WTC11 (cell line): Measurements from ENCODE around the gene TIMM50. TPM values are rescaled to one million over a fixed set of nuclear protein-coding genes. Genes with fewer than 3 reads are reported as not detected.

Experiments
- ATAC-seq: fragments of 200-7000 bp; cut with Tn5 transposase; 2 replicates; pipeline ENCODE4 v1.10.0; 2021; ENCODE audit warnings: mild to moderate bottlenecking, moderate library complexity
- CTCF ChIA-PET: fragments of 300-600 bp; sonication (Branson Sonifier 250); formaldehyde crosslinking; loops from one replicate; lab custom pipeline; 2021; ENCODE audit warnings: antibody characterized with exemption; lab: Charles Lee
- POLR2A ChIA-PET: fragments of 350-600 bp; sonication (Branson Sonifier 250); formaldehyde crosslinking; loops from one replicate; lab custom pipeline; 2021; ENCODE audit warnings: antibody characterized with exemption; lab: Charles Lee
- DNase-seq: peaks from one replicate; pipeline ENCODE4 v3.0.0; 2021; ENCODE audit warnings: low spot score
- H3K27ac Mint-ChIP-seq: 2 replicates; pipeline ENCODE4 v1.8.0; 2021; ENCODE audit warnings: mixed read lengths
- H3K27me3 Mint-ChIP-seq: 2 replicates; pipeline ENCODE4 v1.8.0; 2021; ENCODE audit warnings: low read depth, mild to moderate bottlenecking, moderate library complexity, mixed read lengths
- H3K36me3 Mint-ChIP-seq: 2 replicates; pipeline ENCODE4 v1.8.0; 2021; ENCODE audit warnings: mixed read lengths
- H3K4me1 Mint-ChIP-seq: 2 replicates; pipeline ENCODE4 v1.8.0; 2022; ENCODE audit warnings: mixed read lengths
- H3K4me3 Mint-ChIP-seq: 2 replicates; pipeline ENCODE4 v1.8.0; 2021; ENCODE audit warnings: mild to moderate bottlenecking, moderate library complexity, mixed read lengths
- H3K9me3 Mint-ChIP-seq: 2 replicates; pipeline ENCODE4 v1.8.0; 2021; ENCODE audit warnings: mixed read lengths
- CTCF ChIP-seq: fragments of 200-600 bp; IDR thresholded peaks from 2 replicates; pipeline ENCODE4 v1.8.0; 2022; ENCODE audit warnings: antibody characterized with exemption
- ELF4 ChIP-seq: sonication (generic); formaldehyde crosslinking; IDR thresholded peaks from 2 replicates; pipeline ENCODE4 v1.8.1; 2022; ENCODE audit warnings: low read depth, mild to moderate bottlenecking, moderate library complexity, missing genetic modification reagents
- EMX1 ChIP-seq: fragments of 250-450 bp; sonication (Bioruptor Pico); IDR thresholded peaks from 2 replicates; pipeline ENCODE4 v1.8.0; 2021; ENCODE audit warnings: mild to moderate bottlenecking
- ESRRA ChIP-seq: sonication (generic); formaldehyde crosslinking; IDR thresholded peaks from 2 replicates; pipeline ENCODE4 v1.8.1; 2022; ENCODE audit warnings: mild to moderate bottlenecking, missing genetic modification reagents, borderline replicate concordance
- ETV6 ChIP-seq: sonication (generic); formaldehyde crosslinking; IDR thresholded peaks from 2 replicates; pipeline ENCODE4 v1.8.1; 2022; ENCODE audit warnings: mild to moderate bottlenecking, missing genetic modification reagents
- JAZF1 ChIP-seq: fragments of 250-450 bp; sonication (Bioruptor Pico); IDR thresholded peaks from 2 replicates; pipeline ENCODE4 v1.9.0; 2021; ENCODE audit warnings: moderate library complexity, mild to moderate bottlenecking, inconsistent platforms
- JUN ChIP-seq: sonication (generic); formaldehyde crosslinking; IDR thresholded peaks from 2 replicates; pipeline ENCODE4 v1.8.0; 2023; ENCODE audit warnings: mild to moderate bottlenecking, missing genetic modification reagents
- MYBL2 ChIP-seq: sonication (generic); formaldehyde crosslinking; IDR thresholded peaks from 2 replicates; pipeline ENCODE4 v1.8.1; 2023; ENCODE audit warnings: mild to moderate bottlenecking, moderate library complexity, missing genetic modification reagents
- RELA ChIP-seq: sonication (generic); formaldehyde crosslinking; IDR thresholded peaks from 2 replicates; pipeline ENCODE4 v1.8.1; 2022; ENCODE audit warnings: missing genetic modification reagents, mild to moderate bottlenecking, borderline replicate concordance
- RORB ChIP-seq: fragments of 250-450 bp; sonication (Bioruptor Pico); IDR thresholded peaks from 2 replicates; pipeline ENCODE4 v1.9.0; 2021; ENCODE audit warnings: mild to moderate bottlenecking
- SP1 ChIP-seq: sonication (generic); formaldehyde crosslinking; conservative IDR thresholded peaks from 2 replicates; pipeline ENCODE4 v1.8.1; 2022; ENCODE audit warnings: missing genetic modification reagents
- TEAD4 ChIP-seq: sonication (generic); formaldehyde crosslinking; IDR thresholded peaks from 2 replicates; pipeline ENCODE4 v1.8.0; 2022; ENCODE audit warnings: mild to moderate bottlenecking, missing genetic modification reagents
- USF2 ChIP-seq: sonication (generic); formaldehyde crosslinking; IDR thresholded peaks from 2 replicates; pipeline ENCODE4 v1.8.1; 2023; ENCODE audit warnings: mild to moderate bottlenecking, missing genetic modification reagents, moderate library complexity
- ZNF263 ChIP-seq: sonication (generic); formaldehyde crosslinking; IDR thresholded peaks from 2 replicates; pipeline ENCODE4 v1.8.1; 2022; ENCODE audit warnings: low read depth, mild to moderate bottlenecking, moderate library complexity, missing genetic modification reagents
- ZNF317 ChIP-seq: sonication (generic); formaldehyde crosslinking; IDR thresholded peaks from 2 replicates; pipeline ENCODE4 v1.8.1; 2023; ENCODE audit warnings: low read depth, mild to moderate bottlenecking, moderate library complexity, missing genetic modification reagents, borderline replicate concordance
- ZNF423 ChIP-seq: fragments of 250-450 bp; sonication (Bioruptor Pico); IDR thresholded peaks from 2 replicates; pipeline ENCODE4 v2.1.2; 2022; ENCODE audit warnings: mild to moderate bottlenecking, moderate library complexity
- ZNF671 ChIP-seq: fragments of 250-450 bp; sonication (Bioruptor Pico); IDR thresholded peaks from 2 replicates; pipeline ENCODE4 v1.8.0; 2021; ENCODE audit warnings: mild to moderate bottlenecking
- total RNA-seq: library from RNA; stranded (reverse); gene quantifications from 3 replicates; pipeline ENCODE4 v1.2.3, GENCODE V29; 2021
- TF ChIP-seq, protein P1 (sequence below): fragments of 250-450 bp; sonication (Bioruptor Pico); IDR thresholded peaks from 2 replicates; pipeline ENCODE4 v1.8.0; 2021; ENCODE audit warnings: mild to moderate bottlenecking
- TF ChIP-seq, protein P2 (sequence below): sonication (generic); formaldehyde crosslinking; IDR thresholded peaks from 2 replicates; pipeline ENCODE4 v1.8.1; 2023; ENCODE audit warnings: mild to moderate bottlenecking, missing genetic modification reagents, moderate library complexity
- TF ChIP-seq, protein P3 (sequence below): sonication (generic); formaldehyde crosslinking; IDR thresholded peaks from 2 replicates; pipeline ENCODE4 v1.8.1; 2022; ENCODE audit warnings: low read depth, mild to moderate bottlenecking, moderate library complexity, missing genetic modification reagents, borderline replicate concordance
- TF ChIP-seq, protein P4 (sequence below): sonication (generic); formaldehyde crosslinking; IDR thresholded peaks from 2 replicates; pipeline ENCODE4 v1.8.1; 2023; ENCODE audit warnings: mild to moderate bottlenecking, missing genetic modification reagents
- TF ChIP-seq, protein P5 (sequence below): fragments of 250-450 bp; sonication (Bioruptor Pico); IDR thresholded peaks from 2 replicates; pipeline ENCODE4 v2.1.2; 2022; ENCODE audit warnings: mild to moderate bottlenecking, moderate library complexity
- TF ChIP-seq, protein P6 (sequence below): fragments of 250-450 bp; sonication (Bioruptor Pico); IDR thresholded peaks from 2 replicates; pipeline ENCODE4 v1.9.0; 2021; ENCODE audit warnings: mild to moderate bottlenecking

The TIMM50 gene
- total RNA-seq, 1 experiment from 2014 or later: 154 TPM

DNA sequence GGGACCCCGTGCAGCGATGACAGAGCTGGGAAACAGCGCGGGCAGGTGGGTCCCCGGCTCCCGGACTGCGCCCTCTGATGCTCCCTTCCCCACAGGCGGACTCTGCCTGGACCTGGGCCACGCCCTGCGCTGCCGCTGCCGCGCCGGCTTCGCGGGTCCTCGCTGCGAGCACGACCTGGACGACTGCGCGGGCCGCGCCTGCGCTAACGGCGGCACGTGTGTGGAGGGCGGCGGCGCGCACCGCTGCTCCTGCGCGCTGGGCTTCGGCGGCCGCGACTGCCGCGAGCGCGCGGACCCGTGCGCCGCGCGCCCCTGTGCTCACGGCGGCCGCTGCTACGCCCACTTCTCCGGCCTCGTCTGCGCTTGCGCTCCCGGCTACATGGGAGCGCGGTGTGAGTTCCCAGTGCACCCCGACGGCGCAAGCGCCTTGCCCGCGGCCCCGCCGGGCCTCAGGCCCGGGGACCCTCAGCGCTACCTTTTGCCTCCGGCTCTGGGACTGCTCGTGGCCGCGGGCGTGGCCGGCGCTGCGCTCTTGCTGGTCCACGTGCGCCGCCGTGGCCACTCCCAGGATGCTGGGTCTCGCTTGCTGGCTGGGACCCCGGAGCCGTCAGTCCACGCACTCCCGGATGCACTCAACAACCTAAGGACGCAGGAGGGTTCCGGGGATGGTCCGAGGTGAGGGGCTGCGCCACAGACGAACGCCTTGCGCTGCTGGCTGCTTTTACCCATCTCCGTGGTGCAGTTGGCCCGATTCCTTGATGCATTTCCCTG lies 26.5 kb downstream of the TIMM50 start (continued):
- peak; percentile 99 for TF ChIP-seq RELA
- TF ChIP-seq, protein P1, sequence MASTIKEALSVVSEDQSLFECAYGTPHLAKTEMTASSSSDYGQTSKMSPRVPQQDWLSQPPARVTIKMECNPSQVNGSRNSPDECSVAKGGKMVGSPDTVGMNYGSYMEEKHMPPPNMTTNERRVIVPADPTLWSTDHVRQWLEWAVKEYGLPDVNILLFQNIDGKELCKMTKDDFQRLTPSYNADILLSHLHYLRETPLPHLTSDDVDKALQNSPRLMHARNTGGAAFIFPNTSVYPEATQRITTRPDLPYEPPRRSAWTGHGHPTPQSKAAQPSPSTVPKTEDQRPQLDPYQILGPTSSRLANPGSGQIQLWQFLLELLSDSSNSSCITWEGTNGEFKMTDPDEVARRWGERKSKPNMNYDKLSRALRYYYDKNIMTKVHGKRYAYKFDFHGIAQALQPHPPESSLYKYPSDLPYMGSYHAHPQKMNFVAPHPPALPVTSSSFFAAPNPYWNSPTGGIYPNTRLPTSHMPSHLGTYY (CRISPR knock-in tag): no peak
- TF ChIP-seq ETV6 (CRISPR knock-in tag): peak; percentile 99
- peak; percentile 98 for TF ChIP-seq ESRRA (CRISPR knock-in tag)
- no peak for TF ChIP-seq ZNF671
- no peak for TF ChIP-seq JAZF1 (CRISPR knock-in tag)
- TF ChIP-seq, protein P2, sequence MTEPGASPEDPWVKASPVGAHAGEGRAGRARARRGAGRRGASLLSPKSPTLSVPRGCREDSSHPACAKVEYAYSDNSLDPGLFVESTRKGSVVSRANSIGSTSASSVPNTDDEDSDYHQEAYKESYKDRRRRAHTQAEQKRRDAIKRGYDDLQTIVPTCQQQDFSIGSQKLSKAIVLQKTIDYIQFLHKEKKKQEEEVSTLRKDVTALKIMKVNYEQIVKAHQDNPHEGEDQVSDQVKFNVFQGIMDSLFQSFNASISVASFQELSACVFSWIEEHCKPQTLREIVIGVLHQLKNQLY (CRISPR knock-in tag): peak; percentile 97
- peak; percentile 96 for TF ChIP-seq SP1 (CRISPR knock-in tag)
- no peak for TF ChIP-seq EMX1
- TF ChIP-seq, protein P3, sequence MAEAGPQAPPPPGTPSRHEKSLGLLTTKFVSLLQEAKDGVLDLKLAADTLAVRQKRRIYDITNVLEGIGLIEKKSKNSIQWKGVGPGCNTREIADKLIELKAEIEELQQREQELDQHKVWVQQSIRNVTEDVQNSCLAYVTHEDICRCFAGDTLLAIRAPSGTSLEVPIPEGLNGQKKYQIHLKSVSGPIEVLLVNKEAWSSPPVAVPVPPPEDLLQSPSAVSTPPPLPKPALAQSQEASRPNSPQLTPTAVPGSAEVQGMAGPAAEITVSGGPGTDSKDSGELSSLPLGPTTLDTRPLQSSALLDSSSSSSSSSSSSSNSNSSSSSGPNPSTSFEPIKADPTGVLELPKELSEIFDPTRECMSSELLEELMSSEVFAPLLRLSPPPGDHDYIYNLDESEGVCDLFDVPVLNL: peak; percentile 94
- TF ChIP-seq RORB (CRISPR knock-in tag): no peak
- TF ChIP-seq, protein P4, sequence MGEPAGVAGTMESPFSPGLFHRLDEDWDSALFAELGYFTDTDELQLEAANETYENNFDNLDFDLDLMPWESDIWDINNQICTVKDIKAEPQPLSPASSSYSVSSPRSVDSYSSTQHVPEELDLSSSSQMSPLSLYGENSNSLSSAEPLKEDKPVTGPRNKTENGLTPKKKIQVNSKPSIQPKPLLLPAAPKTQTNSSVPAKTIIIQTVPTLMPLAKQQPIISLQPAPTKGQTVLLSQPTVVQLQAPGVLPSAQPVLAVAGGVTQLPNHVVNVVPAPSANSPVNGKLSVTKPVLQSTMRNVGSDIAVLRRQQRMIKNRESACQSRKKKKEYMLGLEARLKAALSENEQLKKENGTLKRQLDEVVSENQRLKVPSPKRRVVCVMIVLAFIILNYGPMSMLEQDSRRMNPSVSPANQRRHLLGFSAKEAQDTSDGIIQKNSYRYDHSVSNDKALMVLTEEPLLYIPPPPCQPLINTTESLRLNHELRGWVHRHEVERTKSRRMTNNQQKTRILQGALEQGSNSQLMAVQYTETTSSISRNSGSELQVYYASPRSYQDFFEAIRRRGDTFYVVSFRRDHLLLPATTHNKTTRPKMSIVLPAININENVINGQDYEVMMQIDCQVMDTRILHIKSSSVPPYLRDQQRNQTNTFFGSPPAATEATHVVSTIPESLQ: no peak
- TF ChIP-seq JUN (CRISPR knock-in tag): peak; percentile 98

GRCh38 chr19:39507715-39508364 lies 27.2 kb downstream of the TIMM50 start:
- Mint-ChIP-seq H3K9me3 (no peaks in the 10 kb centered on the region), H3K27me3 (peaks cover 86% of the 10 kb centered on the region), H3K4me1 (peaks cover 10% of the 10 kb centered on the region), H3K27ac (no peak overlapping the region), H3K36me3 (peaks cover 6% of the 10 kb centered on the region), H3K4me3 (peak overlapping the region; percentile 67)
- POLR2A ChIA-PET: no interaction called here
- ATAC-seq (no peak), DNase-seq (no peak)
- CTCF ChIA-PET: interaction anchor here (0.9 to 2.0 kb wide), 3 partner anchors 24 to 33 kb away, joined by 3 to 9 read pairs (median 3); partner anchors contain the start of genes EID2B and TIMM50
- TF ChIP-seq ZNF317 (CRISPR knock-in tag) (no peak), CTCF (no peak), ELF4 (CRISPR knock-in tag) (no peak), ZNF263 (CRISPR knock-in tag) (no peak), USF2 (CRISPR knock-in tag) (no peak), ZNF423 (CRISPR knock-in tag) (no peak), RORB (CRISPR knock-in tag) (no peak), TEAD4 (no peak), MYBL2 (CRISPR knock-in tag) (no peak)
- TF ChIP-seq, protein P5, sequence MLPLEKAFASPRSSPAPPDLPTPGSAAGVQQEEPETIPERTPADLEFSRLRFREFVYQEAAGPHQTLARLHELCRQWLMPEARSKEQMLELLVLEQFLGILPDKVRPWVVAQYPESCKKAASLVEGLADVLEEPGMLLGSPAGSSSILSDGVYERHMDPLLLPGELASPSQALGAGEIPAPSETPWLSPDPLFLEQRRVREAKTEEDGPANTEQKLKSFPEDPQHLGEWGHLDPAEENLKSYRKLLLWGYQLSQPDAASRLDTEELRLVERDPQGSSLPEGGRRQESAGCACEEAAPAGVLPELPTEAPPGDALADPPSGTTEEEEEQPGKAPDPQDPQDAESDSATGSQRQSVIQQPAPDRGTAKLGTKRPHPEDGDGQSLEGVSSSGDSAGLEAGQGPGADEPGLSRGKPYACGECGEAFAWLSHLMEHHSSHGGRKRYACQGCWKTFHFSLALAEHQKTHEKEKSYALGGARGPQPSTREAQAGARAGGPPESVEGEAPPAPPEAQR (CRISPR knock-in tag): no peak
- TF ChIP-seq, protein P6, sequence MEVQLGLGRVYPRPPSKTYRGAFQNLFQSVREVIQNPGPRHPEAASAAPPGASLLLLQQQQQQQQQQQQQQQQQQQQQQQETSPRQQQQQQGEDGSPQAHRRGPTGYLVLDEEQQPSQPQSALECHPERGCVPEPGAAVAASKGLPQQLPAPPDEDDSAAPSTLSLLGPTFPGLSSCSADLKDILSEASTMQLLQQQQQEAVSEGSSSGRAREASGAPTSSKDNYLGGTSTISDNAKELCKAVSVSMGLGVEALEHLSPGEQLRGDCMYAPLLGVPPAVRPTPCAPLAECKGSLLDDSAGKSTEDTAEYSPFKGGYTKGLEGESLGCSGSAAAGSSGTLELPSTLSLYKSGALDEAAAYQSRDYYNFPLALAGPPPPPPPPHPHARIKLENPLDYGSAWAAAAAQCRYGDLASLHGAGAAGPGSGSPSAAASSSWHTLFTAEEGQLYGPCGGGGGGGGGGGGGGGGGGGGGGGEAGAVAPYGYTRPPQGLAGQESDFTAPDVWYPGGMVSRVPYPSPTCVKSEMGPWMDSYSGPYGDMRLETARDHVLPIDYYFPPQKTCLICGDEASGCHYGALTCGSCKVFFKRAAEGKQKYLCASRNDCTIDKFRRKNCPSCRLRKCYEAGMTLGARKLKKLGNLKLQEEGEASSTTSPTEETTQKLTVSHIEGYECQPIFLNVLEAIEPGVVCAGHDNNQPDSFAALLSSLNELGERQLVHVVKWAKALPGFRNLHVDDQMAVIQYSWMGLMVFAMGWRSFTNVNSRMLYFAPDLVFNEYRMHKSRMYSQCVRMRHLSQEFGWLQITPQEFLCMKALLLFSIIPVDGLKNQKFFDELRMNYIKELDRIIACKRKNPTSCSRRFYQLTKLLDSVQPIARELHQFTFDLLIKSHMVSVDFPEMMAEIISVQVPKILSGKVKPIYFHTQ (CRISPR knock-in tag): no peak
